K562 (cell line): ENCODE data around the gene TNF. TPM values are rescaled to one million over a fixed set of nuclear protein-coding genes. Genes with fewer than 3 reads are reported as not detected.
A peak's percentile ranks its signal among the peaks of the same experiment; 100 is the strongest.

Experiments
- ARID3A ChIP-seq: IDR thresholded peaks from 2 replicates; pipeline ENCODE4 v1.6.1; 2012; ENCODE audit warnings: low read depth, low read length, improper control_type of control experiment, borderline replicate concordance
- BCL6 ChIP-seq: fragments of 250-450 bp; sonication (Bioruptor Pico); IDR thresholded peaks from 2 replicates; pipeline ENCODE4 v1.4.0; 2020
- CEBPG ChIP-seq, 3 experiments: fragments of 200-800 bp in 1 of 3; sonication (Bioruptor generic) in 1 of 3; sonication (generic) in 1 of 3; formaldehyde crosslinking in 1 of 3; IDR thresholded peaks in 2 of 3; conservative IDR thresholded peaks in 1 of 3; 2 replicates each; pipeline versions ENCODE4 v1.6.1 to v1.8.0; 2016 to 2022; ENCODE audit warnings: missing compliant biosample characterization in 2 of 3, missing genetic modification characterization in 2 of 3, mild to moderate bottlenecking in 1 of 3, missing genetic modification reagents in 1 of 3
- HEY1 ChIP-seq: fragments of 250-450 bp; sonication (Bioruptor Pico); IDR thresholded peaks from 2 replicates; pipeline ENCODE4 v1.5.0; 2020; ENCODE audit warnings: mild to moderate bottlenecking, moderate library complexity, borderline replicate concordance
- HMBOX1 ChIP-seq: sonication (generic); IDR thresholded peaks from 2 replicates; pipeline ENCODE4 v1.6.1; 2016
- HMGN3 ChIP-seq: IDR thresholded peaks from 2 replicates; pipeline ENCODE4 v1.6.1; 2011; ENCODE audit warnings: borderline replicate concordance, low read depth, mild to moderate bottlenecking, mixed read lengths, low read length; ENCODE audit not compliant: insufficient read length; ENCODE audit errors: extremely low read depth
- LARP7 ChIP-seq: fragments of 450-650 bp; IDR thresholded peaks from 2 replicates; pipeline ENCODE4 v1.6.1; 2016
- MED1 ChIP-seq: sonication (generic); formaldehyde crosslinking; IDR thresholded peaks from 2 replicates; pipeline ENCODE4 v1.8.1; 2023; ENCODE audit warnings: missing genetic modification reagents, borderline replicate concordance
- MXI1 ChIP-seq: IDR thresholded peaks from 2 replicates; pipeline ENCODE4 v1.6.1; 2011; ENCODE audit warnings: low read depth, mild to moderate bottlenecking, improper control_type of control experiment, low read length
- RBM34 ChIP-seq: fragments of 200-400 bp; formaldehyde crosslinking; IDR thresholded peaks from 2 replicates; pipeline ENCODE4 v1.6.1; 2018; ENCODE audit warnings: low read length, borderline replicate concordance; ENCODE audit not compliant: insufficient read depth
- SETDB1 ChIP-seq: IDR thresholded peaks from one replicate; pipeline ENCODE4 v1.6.1; 2012; ENCODE audit warnings: low read length, control low read depth, inconsistent platforms
- TOE1 ChIP-seq, 2 experiments: fragments of 450-650 bp in 1 of 2; sonication (generic) in 1 of 2; formaldehyde crosslinking in 1 of 2; IDR thresholded peaks; 2 replicates each; pipeline versions ENCODE4 v1.7.1 to v1.8.0; 2016 to 2022; ENCODE audit warnings: borderline replicate concordance in 2 of 2, mild to moderate bottlenecking in 2 of 2, antibody characterized with exemption in 1 of 2, inconsistent platforms in 1 of 2, low read depth in 1 of 2, missing genetic modification reagents in 1 of 2, moderate library complexity in 1 of 2
- TRIM24 ChIP-seq, 2 experiments: fragments of 450-650 bp; IDR thresholded peaks; 2 replicates each; pipeline ENCODE4 v1.6.1; 2016
- TSHZ1 ChIP-seq: fragments of 250-450 bp; sonication (Bioruptor Pico); IDR thresholded peaks from 2 replicates; pipeline ENCODE4 v1.4.0; 2020; ENCODE audit warnings: mild to moderate bottlenecking, moderate library complexity
- UBTF ChIP-seq, 2 experiments: IDR thresholded peaks; 2 replicates each; pipeline ENCODE4 v1.6.1; 2012; ENCODE audit warnings: improper control_type of control experiment in 2 of 2, low read depth in 2 of 2, low read length in 2 of 2, borderline replicate concordance in 1 of 2
- ZNF408 ChIP-seq: fragments of 250-450 bp; sonication (Bioruptor Pico); IDR thresholded peaks from 2 replicates; pipeline ENCODE4 v1.4.0; 2020; ENCODE audit warnings: low read depth, mild to moderate bottlenecking, moderate library complexity
- polyA plus RNA-seq, 8 experiments: library from polyadenylated mRNA; depleted of rRNA in 4 of 8; stranded (reverse) in 5 of 8; unstranded in 3 of 8; fragments of >200 nt; fragmentation: Nextera tagmentation in 2 of 8; fragmentation: Illumina TruSeq in 1 of 8; extraction: Ambion mirVana in 2 of 8; extraction: Trizol in 1 of 8; gene quantifications; 2 replicates each; pipeline versions ENCODE4 v1.2.1 to v1.2.3, GENCODE V29; 2011 to 2014; ENCODE audit warnings: inconsistent platforms in 1 of 8, missing spikeins in 1 of 8
- total RNA-seq, 7 experiments: library from RNA; depleted of rRNA in 6 of 7; stranded (reverse); fragments of >200 nt in 6 of 7; fragmentation: Illumina TruSeq in 2 of 7; extraction: Trizol in 2 of 7; gene quantifications; 2 replicates each; pipeline versions ENCODE4 v1.2.1 to v1.2.3, GENCODE V29; 2011 to 2021; ENCODE audit warnings: low replicate concordance in 1 of 7

Gene TNF
- total and polyA plus RNA-seq, 9 of the 15 experiments (the other 6 are each of a cell fraction or from before 2014, with no cell fraction given) = 0.08 to 0.40 TPM; not detected in 7

- TF ChIP-seq CEBPG (CRISPR knock-in tag; IDR thresholded peaks at IDR 0.05) (peak; percentile 83; the same call in 1 of the 2 replicates), CEBPG (tag; conservative IDR thresholded peaks at IDR 0.05 in 1 of 2, IDR thresholded peaks at IDR 0.05 in 1 of 2) (peak; percentile 39 to 73; a peak in 2 of 4 replicates), TSHZ1 (no peak), ZNF408 (CRISPR knock-in tag) (no peak), HMGN3 (no peak), TOE1 (IDR thresholded peaks at IDR 0.05; ENCODE audit: borderline replicate concordance) (peak; percentile 93), TOE1 (CRISPR knock-in tag; IDR thresholded peaks at IDR 0.05; ENCODE audit: borderline replicate concordance, low read depth) (no peak), UBTF (IDR thresholded peaks at IDR 0.05; ENCODE audit: borderline replicate concordance in 1 of 2, low read depth in 2 of 2, low read length in 2 of 2) (peak; percentile 30 to 79; a peak in 3 of 4 replicates), MED1 (CRISPR knock-in tag) (no peak), ARID3A (0 out of 2 replicates have a peak, but pooled peaks have one; percentile 38), BCL6 (no peak), SETDB1 (no peak), HEY1 (CRISPR knock-in tag) (no peak), TRIM24 (IDR thresholded peaks at IDR 0.05) (peak in 1 of 2 experiments; percentile 99; a peak in 2 of 4 replicates), RBM34 (no peak), HMBOX1 (peak; percentile 47; the same call in 1 of the 2 replicates), LARP7 (peak; percentile 95; the same call in 1 of the 2 replicates), MXI1 (peak; percentile 57; the same call in 1 of the 2 replicates)
Measured at GRCh38 chr6:31546958-31547726, 28.2 kb upstream of the TNF start, which contains the start of gene NFKBIL1 (continued).
